GM06990 (cell line): ENCODE data around the gene CYBRD1.

ENCODE experiments used
- DNase-seq: peaks from one replicate; pipeline ENCODE4 v3.0.0-alpha.2; 2011; ENCODE audit not compliant: insufficient read length; ENCODE audit errors: extremely low read depth
- H3K27me3 ChIP-seq: replicated peaks from 2 replicates; pipeline ENCODE4 v1.6.0; 2011; ENCODE audit warnings: low read length; ENCODE audit not compliant: control insufficient read depth, insufficient read depth
- H3K36me3 ChIP-seq: 2 replicates; pipeline ENCODE4 v1.5.1; 2011; ENCODE audit warnings: low read length; ENCODE audit not compliant: control insufficient read depth, insufficient read depth
- H3K4me3 ChIP-seq: replicated peaks from 2 replicates; pipeline ENCODE4 v1.5.1; 2011; ENCODE audit warnings: low read depth, mild to moderate bottlenecking, control low read depth, low read length
- CTCF ChIP-seq: IDR thresholded peaks from 2 replicates; pipeline ENCODE4 v1.5.1; 2011; ENCODE audit warnings: low read length, control low read depth, mild to moderate bottlenecking, inconsistent platforms; ENCODE audit not compliant: insufficient read depth, poor library complexity, severe bottlenecking

CYBRD1 gene

GRCh38 chr2:171547720-171548119 lies 25.4 kb downstream of the CYBRD1 start:
- no peak overlapping the region for H3K4me3 ChIP-seq
- no peak for DNase-seq
- peaks cover 2% of the 10 kb centered on the region for H3K36me3 ChIP-seq
- no peak for TF ChIP-seq CTCF
- no peaks in the 10 kb centered on the region for H3K27me3 ChIP-seq

GRCh38 chr2:171550613-171551012 lies 28.3 kb downstream of the CYBRD1 start:
- Histone ChIP-seq H3K27me3 (no peaks in the 10 kb centered on the region), H3K36me3 (peaks cover 3% of the 10 kb centered on the region; the same call in 1 of the 2 replicates), H3K4me3 (no peak overlapping the region)
- DNase-seq = no peak
- no peak for TF ChIP-seq CTCF

- Histone ChIP-seq H3K4me3 (no peak overlapping the region), H3K27me3 (no peaks in the 10 kb centered on the region), H3K36me3 (peaks cover 3% of the 10 kb centered on the region; the same call in 1 of the 2 replicates)
- no peak for TF ChIP-seq CTCF
- DNase-seq = no peak
Measured at GRCh38 chr2:171551836-171552235, 29.6 kb downstream of the CYBRD1 start.

- Histone ChIP-seq H3K4me3 (no peak overlapping the region), H3K27me3 (no peaks in the 10 kb centered on the region), H3K36me3 (peaks cover 3% of the 10 kb centered on the region; the same call in 1 of the 2 replicates)
- DNase-seq = no peak
- no peak for TF ChIP-seq CTCF
Measured at GRCh38 chr2:171553236-171553635, 31.0 kb downstream of the CYBRD1 start.

GRCh38 chr2:171553858-171554257 lies 31.6 kb downstream of the CYBRD1 start:
- TF ChIP-seq CTCF = no peak
- H3K36me3 ChIP-seq = peaks cover 3% of the 10 kb centered on the region; the same call in 1 of the 2 replicates
- DNase-seq = no peak
- no peaks in the 10 kb centered on the region for H3K27me3 ChIP-seq
- H3K4me3 ChIP-seq = no peak overlapping the region

- DNase-seq = no peak
- no peaks in the 10 kb centered on the region for H3K27me3 ChIP-seq
Measured at GRCh38 chr2:171554991-171555615, 32.8 kb downstream of the CYBRD1 start.

More at GRCh38 chr2:171554991-171555615, 32.8 kb downstream of the CYBRD1 start:
- no peak for TF ChIP-seq CTCF
- Histone ChIP-seq H3K36me3 (peaks cover 3% of the 10 kb centered on the region; the same call in 1 of the 2 replicates), H3K4me3 (no peak overlapping the region)
